Measurements from ENCODE around the gene CRB3. TPM values are rescaled to one million over a fixed set of nuclear protein-coding genes. Genes with fewer than 3 reads are reported as not detected.

CRB3 gene
- polyA plus RNA-seq, 1 experiment: not detected

DNA sequence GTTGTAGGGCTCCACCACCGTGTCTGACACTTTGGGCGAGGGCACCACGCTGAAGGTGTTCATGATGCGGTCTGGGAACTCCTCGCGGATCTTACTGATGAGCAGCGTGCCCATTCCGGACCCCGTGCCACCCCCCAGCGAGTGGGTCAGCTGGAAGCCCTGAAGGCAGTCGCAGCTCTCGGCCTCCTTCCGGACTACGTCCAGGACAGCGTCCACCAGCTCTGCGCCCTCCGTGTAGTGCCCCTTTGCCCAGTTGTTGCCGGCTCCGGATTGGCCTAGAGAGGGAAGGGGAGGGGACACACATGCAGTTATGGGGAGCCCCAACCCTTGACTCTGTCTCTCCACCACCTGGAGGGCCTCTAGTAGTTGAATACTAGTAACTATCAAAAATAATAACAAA is 31.9 kb downstream of the CRB3 start:
- POLR2A ChIA-PET: no interaction called here
- Histone ChIP-seq H3K27ac (ENCODE audit: low read depth, low read length) (no peak overlapping the region), H3K4me3 (ENCODE audit: low read depth, low read length) (no peak overlapping the region), H3K9me3 (ENCODE audit: control insufficient read depth, insufficient read depth, low read length) (peaks cover 15% of the 10 kb centered on the region), H3K27me3 (ENCODE audit: control insufficient read depth, insufficient read depth, low read length) (peaks cover 3% of the 10 kb centered on the region)
- TF ChIP-seq, protein P1, sequence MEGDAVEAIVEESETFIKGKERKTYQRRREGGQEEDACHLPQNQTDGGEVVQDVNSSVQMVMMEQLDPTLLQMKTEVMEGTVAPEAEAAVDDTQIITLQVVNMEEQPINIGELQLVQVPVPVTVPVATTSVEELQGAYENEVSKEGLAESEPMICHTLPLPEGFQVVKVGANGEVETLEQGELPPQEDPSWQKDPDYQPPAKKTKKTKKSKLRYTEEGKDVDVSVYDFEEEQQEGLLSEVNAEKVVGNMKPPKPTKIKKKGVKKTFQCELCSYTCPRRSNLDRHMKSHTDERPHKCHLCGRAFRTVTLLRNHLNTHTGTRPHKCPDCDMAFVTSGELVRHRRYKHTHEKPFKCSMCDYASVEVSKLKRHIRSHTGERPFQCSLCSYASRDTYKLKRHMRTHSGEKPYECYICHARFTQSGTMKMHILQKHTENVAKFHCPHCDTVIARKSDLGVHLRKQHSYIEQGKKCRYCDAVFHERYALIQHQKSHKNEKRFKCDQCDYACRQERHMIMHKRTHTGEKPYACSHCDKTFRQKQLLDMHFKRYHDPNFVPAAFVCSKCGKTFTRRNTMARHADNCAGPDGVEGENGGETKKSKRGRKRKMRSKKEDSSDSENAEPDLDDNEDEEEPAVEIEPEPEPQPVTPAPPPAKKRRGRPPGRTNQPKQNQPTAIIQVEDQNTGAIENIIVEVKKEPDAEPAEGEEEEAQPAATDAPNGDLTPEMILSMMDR (IDR thresholded peaks at IDR 0.05; ENCODE audit: low read depth, low read length): no peak
- CTCF ChIA-PET: no interaction called here
- no peak for DNase-seq (ENCODE audit: low read depth, low spot score)

DNA sequence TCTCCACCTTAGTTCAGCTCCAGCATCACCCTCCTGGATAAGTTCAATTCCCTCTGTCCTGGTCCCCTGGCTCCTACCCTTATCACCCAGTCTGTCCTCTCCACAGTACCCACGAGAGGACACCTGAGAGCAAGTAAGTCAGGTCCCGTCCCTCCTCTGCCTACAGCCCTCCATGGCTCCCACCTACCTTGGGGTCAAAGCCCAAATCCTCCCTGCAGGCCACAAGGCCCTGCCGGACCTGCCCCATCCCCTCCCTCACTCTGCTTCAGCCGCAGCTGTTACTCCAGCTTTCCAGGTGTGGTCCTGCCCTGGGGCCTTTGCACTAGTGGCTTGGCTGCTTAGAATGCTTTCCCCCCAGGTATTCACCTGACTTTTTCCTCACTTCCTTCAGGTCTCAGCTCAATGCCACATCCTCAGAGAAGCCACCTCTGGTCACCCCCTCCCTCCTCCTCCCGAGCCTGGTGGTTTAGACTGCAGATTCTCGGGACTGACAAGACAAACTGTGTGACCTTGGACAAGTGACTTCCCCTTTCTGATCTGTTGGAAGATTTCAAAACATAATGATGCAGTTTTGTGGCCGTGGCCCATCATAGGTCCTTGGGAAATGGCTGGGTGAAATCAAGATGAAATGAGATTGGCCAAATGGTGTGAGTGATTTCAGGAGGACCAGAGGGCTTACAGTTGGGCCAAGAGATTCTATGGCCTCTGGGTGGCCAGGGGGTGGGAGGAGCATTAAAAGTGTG is 34.4 kb downstream of the CRB3 start:
- Histone ChIP-seq H3K27me3 (ENCODE audit: control insufficient read depth, insufficient read depth, low read length) (peaks cover 17% of the 10 kb centered on the region), H3K9me3 (ENCODE audit: control insufficient read depth, insufficient read depth, low read length) (peaks cover 15% of the 10 kb centered on the region), H3K27ac (ENCODE audit: low read depth, low read length) (no peak overlapping the region), H3K4me3 (ENCODE audit: low read depth, low read length) (no peak overlapping the region)
- ChIA-PET POLR2A (no interaction called here), CTCF (no interaction called here)
- DNase-seq (ENCODE audit: low read depth, low spot score): no peak
- TF ChIP-seq, protein P1 (IDR thresholded peaks at IDR 0.05; ENCODE audit: low read depth, low read length): no peak

DNA sequence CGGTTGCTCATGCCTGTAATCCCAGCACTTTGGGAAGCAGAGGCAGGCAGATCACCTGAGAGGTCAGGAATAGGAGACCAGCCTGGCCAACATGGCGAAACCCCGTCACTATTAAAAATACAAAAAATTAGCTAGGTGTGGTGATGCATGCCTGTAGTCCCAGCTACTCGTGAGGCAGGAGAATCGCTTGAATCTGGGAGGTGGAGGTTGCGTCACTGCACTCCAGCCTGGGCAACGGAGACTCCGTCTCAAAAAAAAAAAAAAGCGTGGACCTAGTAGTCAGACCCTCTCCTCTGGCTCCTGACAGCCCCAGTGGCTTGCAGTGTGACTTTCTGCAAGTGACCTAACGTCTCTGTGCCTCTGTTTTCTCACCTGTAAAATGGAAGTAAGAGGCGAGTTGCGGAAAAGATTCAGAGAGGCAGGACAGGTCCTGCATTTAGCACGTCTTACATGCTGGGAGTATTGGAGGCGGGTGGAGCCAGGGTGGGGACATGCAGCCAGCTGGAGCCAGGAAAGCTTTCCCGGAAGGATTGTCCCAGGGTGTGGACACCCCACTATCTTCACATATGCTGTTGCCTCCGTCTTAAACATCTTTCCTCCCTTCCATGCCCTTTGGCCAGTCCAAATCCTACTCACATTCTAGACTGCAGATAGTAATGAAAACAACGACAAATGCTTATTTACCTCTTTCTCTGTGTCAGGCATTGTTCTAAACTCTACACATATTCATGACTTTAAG is 35.1 kb downstream of the CRB3 start:
- DNase-seq (ENCODE audit: low read depth, low spot score): no peak
- CTCF ChIA-PET: no interaction called here
- H3K27me3 ChIP-seq (ENCODE audit: control insufficient read depth, insufficient read depth, low read length): peaks cover 17% of the 10 kb centered on the region
- H3K27ac ChIP-seq (ENCODE audit: low read depth, low read length): no peak overlapping the region
- TF ChIP-seq, protein P1 (IDR thresholded peaks at IDR 0.05; ENCODE audit: low read depth, low read length): no peak
- H3K4me3 ChIP-seq (ENCODE audit: low read depth, low read length): no peak overlapping the region
- POLR2A ChIA-PET: no interaction called here
- peaks cover 15% of the 10 kb centered on the region for H3K9me3 ChIP-seq (ENCODE audit: control insufficient read depth, insufficient read depth, low read length)

DNA sequence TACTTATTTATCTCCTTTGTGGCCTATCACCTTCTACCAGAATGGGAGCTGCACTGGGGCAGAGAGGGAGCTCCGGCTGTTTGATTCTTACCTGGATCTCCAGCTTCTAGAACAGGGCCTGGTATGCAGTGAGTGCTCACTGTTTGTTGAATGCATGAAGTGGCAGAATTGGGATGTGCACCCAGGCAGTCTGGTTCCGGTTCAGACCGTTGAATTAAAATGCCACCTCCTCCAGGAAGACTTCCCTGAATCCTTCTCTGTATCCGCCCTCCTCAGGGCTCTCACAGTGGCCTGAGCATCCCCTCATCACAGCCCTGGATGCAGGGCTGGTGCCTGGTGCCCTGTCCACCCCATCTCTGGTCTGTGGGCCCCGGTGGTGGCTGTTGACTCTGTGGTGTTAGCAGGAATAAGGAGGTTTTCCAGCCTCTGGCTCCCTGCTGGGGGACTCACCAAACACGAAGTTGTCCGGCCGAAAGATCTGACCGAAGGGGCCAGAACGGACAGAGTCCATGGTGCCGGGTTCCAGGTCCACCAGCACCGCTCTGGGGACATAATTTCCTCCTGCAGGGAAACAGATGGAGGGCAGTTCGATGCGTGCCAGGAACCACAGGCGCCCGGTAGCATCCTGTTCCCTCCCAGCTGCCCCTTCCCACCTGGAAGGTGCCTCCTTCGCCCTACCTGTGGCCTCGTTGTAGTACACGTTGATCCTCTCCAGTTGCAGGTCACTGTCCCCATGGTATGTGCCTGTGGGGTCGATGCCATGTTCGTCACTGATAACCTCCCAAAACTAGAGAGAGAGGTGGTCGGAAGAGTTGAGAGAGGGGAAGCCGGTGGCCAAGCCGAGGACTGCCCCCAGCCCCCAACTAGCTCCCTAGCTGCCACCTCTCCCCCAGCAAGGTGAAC is 37.0 kb downstream of the CRB3 start:
- POLR2A ChIA-PET: no interaction called here
- no peak overlapping the region for H3K4me3 ChIP-seq (ENCODE audit: low read depth, low read length)
- H3K27ac ChIP-seq (ENCODE audit: low read depth, low read length): no peak overlapping the region
- H3K27me3 ChIP-seq (ENCODE audit: control insufficient read depth, insufficient read depth, low read length): peaks cover 17% of the 10 kb centered on the region
- DNase-seq (ENCODE audit: low read depth, low spot score): no peak
- H3K9me3 ChIP-seq (ENCODE audit: control insufficient read depth, insufficient read depth, low read length): no peaks in the 10 kb centered on the region
- TF ChIP-seq, protein P1 (IDR thresholded peaks at IDR 0.05; ENCODE audit: low read depth, low read length): no peak
- CTCF ChIA-PET: interaction anchor here (1.5 kb wide), 1 partner anchor 16 kb away, joined by 9 read pairs; no protein-coding TSS in a partner anchor

All from AG04450 (cell line).